DMS79 (cell line): ENCODE data around the gene PAX7.
"Not testable (repeated sequence)": the region's sequence is repeated elsewhere in the genome, so short reads cannot be mapped to it uniquely, and the experiment has no call there.

Experiments
- DNase-seq: peaks from one replicate; lab custom pipeline; 2025; lab: John Stamatoyannopoulos, UW

PAX7 gene

GRCh38 chr1:18727956-18728355 is 97.3 kb downstream of the PAX7 start:
- DNase-seq = no peak

GRCh38 chr1:18730321-18730720 is 99.7 kb downstream of the PAX7 start:
- DNase-seq = no peak

- no peak for DNase-seq
Observed at GRCh38 chr1:18731148-18731547, 100.5 kb downstream of the PAX7 start.

GRCh38 chr1:18731591-18732235 is 101.1 kb downstream of the PAX7 start:
- no peak for DNase-seq

GRCh38 chr1:18732686-18733085 is 102.0 kb downstream of the PAX7 start:
- DNase-seq = no peak

GRCh38 chr1:18734001-18734400 is 103.4 kb downstream of the PAX7 start:
- no peak for DNase-seq

GRCh38 chr1:18734461-18735223 is 104.0 kb downstream of the PAX7 start:
- DNase-seq = no peak

GRCh38 chr1:18735224-18735997 is 104.8 kb downstream of the PAX7 start:
- DNase-seq = no peak

- no peak for DNase-seq
Observed at GRCh38 chr1:18736958-18737357, 106.3 kb downstream of the PAX7 start.

- no peak for DNase-seq
Observed at GRCh38 chr1:18738126-18738525, 107.5 kb downstream of the PAX7 start.

- no peak for DNase-seq
Observed at GRCh38 chr1:18738617-18739016, 108.0 kb downstream of the PAX7 start.

GRCh38 chr1:18739408-18739807 is 108.8 kb downstream of the PAX7 start:
- DNase-seq = no peak

- DNase-seq = no peak
Observed at GRCh38 chr1:18739897-18740296, 109.3 kb downstream of the PAX7 start.

- no peak for DNase-seq
Observed at GRCh38 chr1:18740617-18741016, 110.0 kb downstream of the PAX7 start.

GRCh38 chr1:18743233-18743632 is 112.6 kb downstream of the PAX7 start:
- no peak for DNase-seq

GRCh38 chr1:18744381-18744780 is 113.7 kb downstream of the PAX7 start:
- DNase-seq = not testable (repeated sequence)

- no peak for DNase-seq
Observed at GRCh38 chr1:18746981-18747380, 116.3 kb downstream of the PAX7 start.

- no peak for DNase-seq
Observed at GRCh38 chr1:18747671-18748070, 117.0 kb downstream of the PAX7 start.

GRCh38 chr1:18748435-18748834 is 117.8 kb downstream of the PAX7 start:
- DNase-seq = no peak

GRCh38 chr1:18749569-18749968 is 118.9 kb downstream of the PAX7 start:
- DNase-seq = no peak

- no peak for DNase-seq
Observed at GRCh38 chr1:18750600-18750999, 120.0 kb downstream of the PAX7 start.

GRCh38 chr1:18751425-18751824 is 120.8 kb downstream of the PAX7 start:
- no peak for DNase-seq

GRCh38 chr1:18752409-18752808 is 121.8 kb downstream of the PAX7 start:
- no peak for DNase-seq
